HG03159 (cell line): Measurements from ENCODE around the gene PC.
"Not testable (repeated sequence)": the region's sequence is repeated elsewhere in the genome, so short reads cannot be mapped to it uniquely, and the experiment has no call there.

Experiments used
- ATAC-seq: cut with Tn5 transposase; IDR thresholded peaks from one replicate; pipeline ENCODE4 v1.9.1; 2021; ENCODE audit warnings: mild to moderate bottlenecking, moderate library complexity; ENCODE audit not compliant: unreplicated experiment

The PC gene

GRCh38 chr11:66981976-66982578 lies 23.9 kb upstream of the PC start:
- no peak for ATAC-seq

- no peak for ATAC-seq
Observed at GRCh38 chr11:66979336-66979980, 21.3 kb upstream of the PC start.

- ATAC-seq, result no peak
Observed at GRCh38 chr11:66978717-66979116, 20.5 kb upstream of the PC start.

DNA sequence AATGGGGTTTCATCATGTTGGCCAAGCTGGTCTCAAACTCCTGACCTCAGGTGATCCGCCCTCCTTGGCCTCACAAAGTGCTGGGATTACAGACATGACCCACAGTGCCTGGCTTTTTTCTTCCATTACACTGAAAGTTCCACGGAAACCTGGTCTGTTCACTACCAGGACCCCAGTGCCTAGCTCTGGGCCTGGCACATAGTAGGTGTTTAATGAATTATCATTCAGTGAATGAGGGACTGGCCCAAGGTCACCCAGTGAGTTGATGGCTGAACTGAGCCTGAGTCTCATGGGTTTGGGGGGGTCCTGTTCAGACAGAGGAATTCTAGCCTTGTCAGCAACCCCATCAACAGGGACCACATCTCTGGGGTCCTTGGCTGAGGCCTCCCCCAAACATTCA lies 20.0 kb upstream of the PC start:
- ATAC-seq, result no peak

DNA sequence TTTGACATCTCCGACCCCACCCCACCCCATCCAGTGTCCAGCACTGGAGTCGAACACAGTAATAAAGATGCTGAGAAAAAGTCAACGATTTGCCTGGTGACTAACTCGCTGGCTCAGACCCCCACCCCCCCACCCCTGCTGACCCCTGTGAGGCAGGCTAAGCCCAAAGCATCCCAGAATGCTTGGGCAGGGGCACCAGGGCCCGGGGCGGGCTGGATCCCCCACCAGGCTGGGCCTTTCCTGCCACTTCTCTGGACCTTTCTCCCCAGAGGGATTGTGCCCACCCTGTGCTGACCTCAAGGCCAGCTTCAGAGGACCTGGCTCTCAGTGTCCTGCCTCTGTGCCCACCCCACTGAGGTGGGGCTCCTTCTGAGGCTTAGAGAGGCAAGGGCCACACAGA lies 18.7 kb upstream of the PC start:
- no peak for ATAC-seq

DNA sequence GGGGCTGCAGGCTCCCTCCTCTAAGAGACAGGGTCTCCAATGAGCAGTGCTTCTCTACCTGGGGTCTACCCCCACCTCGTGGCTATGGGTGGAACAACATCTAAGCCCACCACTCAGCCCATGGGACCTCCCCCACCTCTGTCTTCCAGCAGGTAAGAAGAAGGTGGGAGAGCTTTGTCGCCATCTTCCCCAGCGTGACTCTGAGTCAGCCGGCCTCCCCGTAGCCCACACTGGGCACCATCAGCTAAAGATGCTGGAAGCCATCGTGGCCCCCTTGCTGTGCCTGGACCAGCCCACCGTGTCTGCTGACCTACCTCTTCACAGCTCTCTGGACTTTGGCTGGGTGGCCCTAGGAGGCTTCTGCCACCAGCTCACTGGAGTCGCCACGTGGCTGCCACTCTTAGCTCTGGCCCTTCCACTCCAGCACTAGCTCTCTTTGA lies 17.9 kb upstream of the PC start:
- no peak for ATAC-seq

GRCh38 chr11:66975405-66976027 lies 17.3 kb upstream of the PC start:
- ATAC-seq, result no peak

DNA sequence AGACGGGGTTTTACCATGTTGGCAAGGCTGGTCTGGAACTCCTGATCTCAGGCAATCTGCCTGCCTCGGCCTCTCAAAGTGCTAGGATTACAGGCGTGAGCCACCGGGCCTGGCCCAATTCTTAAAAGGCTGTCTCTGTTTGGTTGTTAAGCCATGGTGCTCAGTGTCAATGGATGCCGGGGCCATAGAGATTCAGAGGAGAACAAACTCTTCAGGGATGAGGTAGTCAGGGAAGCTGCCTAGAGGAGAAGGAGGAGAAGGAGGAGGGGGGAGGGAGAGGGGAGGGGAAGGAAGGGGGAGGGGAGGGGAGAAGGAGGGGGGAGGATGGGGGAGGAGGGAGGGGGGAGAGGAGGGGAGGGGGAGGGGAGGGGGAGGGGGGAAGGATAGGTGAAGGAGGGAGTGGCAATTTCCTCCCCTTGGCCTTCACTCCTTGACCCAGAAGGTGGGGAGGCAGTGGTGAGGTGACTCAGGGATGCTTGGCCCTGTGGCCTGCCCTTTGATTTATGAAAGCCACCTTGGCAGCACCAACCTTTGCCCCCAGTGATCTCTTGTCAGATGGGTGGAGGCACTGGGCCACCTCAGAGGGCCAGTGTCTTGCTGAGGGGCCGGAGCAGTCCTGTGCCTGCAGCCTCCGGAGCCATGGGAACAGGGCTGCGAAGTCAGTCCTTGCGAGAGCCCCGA lies 16.7 kb upstream of the PC start, which contains the start of gene C11orf86:
Gene C11orf86, plus strand, starts transcription at position 581 of the 681 bp plus-strand sequence. Its CDS starts 59 bp downstream, at position 640.
- no peak for ATAC-seq

- ATAC-seq, result no peak
Observed at GRCh38 chr11:66973956-66974580, 15.9 kb upstream of the PC start.

GRCh38 chr11:66971488-66971887 lies 13.3 kb upstream of the PC start:
- no peak for ATAC-seq

- ATAC-seq, result no peak
Observed at GRCh38 chr11:66970807-66971442, 12.7 kb upstream of the PC start.

- no peak for ATAC-seq
Observed at GRCh38 chr11:66970371-66970806, 12.2 kb upstream of the PC start.

DNA sequence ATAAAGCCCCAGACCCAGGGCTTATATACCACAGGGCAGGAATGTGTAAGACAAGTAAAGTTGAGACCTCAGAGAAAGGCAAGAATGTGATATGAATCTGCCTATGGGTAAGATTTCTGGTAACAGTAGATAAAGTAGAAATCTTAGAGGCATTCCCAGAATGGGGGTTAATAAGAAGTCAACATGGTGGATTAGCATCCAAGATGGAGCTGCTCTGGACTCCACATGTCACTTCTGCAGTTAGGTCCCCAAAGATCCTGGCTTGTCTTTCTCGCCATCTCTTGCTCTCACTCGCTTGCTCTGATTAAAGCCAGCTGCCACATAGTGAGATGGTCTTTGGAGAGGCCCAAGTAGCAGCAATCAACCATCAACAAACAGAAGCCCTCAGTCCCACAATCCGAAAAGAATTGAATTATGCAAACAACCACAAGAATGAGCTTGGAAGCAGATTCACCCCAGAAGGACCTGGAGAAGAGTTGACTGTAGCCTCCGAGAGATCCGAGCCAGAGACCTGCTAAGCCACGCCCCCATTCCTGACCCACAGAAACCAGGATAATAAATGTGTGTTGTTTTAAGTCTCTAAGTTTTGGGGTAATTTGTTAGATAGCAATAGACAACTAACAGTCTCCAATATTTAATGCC lies 11.5 kb upstream of the PC start:
- ATAC-seq, result no peak

DNA sequence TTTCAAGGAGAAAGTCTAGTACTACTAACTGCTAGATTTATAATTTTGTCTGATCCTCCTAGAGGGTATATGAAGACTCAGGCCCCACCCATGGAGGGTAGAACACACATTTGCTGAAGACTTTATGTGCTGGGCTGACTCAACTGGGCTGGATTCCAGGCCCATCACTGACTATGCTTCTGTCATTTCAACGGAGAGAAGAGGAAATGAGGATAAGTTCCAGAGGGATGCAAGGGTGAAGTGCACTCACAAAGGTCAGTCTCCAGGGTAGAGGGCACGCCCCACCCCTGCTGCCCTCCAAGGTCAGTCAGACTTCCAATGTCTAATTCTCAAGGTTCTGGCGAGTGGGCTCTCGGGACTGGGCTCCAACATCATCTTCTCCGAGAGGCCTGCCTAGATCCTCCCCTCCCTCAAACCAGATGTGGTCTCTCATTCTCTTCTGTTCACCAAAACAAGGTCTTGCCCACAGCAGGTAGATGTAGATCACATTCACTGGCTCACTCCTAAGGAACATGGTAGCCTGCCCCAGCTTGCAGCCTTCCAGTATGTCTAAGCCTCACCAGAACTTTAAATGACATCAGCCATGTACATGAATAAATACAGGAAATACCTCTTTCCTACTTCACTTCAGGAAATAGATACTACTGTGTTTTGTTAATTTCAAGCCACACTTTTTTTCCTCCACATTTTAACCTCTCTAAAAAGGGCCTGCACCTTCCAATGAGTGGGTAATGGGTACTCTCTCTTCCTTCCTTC lies 9.7 kb upstream of the PC start:
- ATAC-seq, result no peak

DNA sequence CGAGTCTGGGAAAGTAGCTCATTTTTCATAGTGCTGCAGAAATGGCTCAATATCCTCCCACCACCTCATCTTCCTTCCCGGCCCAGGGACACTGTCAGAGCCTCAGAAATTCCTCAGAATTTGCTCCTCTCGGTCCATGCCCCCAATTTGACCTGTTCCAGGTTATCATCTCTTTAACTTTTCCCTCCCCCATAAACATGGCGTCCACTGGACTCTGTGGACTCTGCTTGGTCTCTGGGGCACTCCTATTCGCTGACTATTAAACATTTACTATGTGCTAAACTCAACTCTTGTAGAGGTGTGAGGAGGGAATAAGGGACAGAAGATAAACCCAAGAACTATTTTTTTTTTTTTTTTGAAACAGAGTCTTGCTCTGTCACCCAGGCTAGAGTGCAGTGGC lies 8.2 kb upstream of the PC start:
- no peak for ATAC-seq

DNA sequence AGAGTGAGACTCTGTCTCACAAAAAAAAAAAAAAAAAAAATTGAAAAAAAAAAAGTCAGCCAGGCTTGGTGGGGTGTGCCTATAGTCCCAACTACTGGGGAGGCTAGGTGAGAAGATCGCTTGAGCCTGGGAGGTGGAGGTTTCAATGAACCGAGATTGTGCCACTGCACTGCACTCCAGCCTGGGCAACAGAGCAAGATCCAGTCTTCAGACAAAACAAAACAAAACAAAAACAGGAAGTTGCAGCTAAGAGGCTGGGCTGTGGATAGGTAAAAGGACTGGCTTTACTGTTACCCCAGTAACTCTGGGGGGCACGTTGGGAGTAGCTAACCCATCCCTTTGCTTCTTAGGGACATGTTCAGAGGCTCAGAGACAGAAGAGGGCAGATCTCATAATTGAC lies 6.3 kb upstream of the PC start:
- ATAC-seq, result no peak

GRCh38 chr11:66962801-66963200 lies 4.6 kb upstream of the PC start:
- ATAC-seq, result no peak

- no peak for ATAC-seq
Observed at GRCh38 chr11:66962247-66962646, 4.1 kb upstream of the PC start.

GRCh38 chr11:66961691-66962213 lies 3.6 kb upstream of the PC start:
- ATAC-seq, result not testable (repeated sequence)

DNA sequence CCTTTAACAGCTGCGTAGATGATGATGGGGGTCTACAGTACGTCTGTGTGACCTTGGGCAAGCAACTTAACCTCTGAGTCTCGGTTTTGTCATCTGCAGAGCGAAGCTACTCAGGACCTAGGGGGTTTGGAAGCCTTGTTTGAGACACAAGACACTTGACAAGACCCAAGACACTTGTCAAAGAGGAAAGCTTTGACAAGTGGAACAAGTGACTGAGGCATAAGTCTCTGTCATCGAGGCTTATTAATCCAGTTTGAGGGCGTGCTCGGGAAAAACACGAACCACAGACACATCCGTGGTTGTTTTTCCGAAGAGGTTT lies 732 bp upstream of the PC start:
- no peak for ATAC-seq
